Peyer's patch (tissue), 4 donors: ENCODE data around the gene GRIPAP1.

Experiments used
- POLR2A ChIP-seq, 2 donors: fragments of 450-650 bp; IDR thresholded peaks; one replicate each; pipeline ENCODE4 v1.5.1; 2017; ENCODE audit warnings: antibody characterized with exemption in 2 of 2, mild to moderate bottlenecking in 2 of 2, moderate library complexity in 2 of 2
- TF ChIP-seq, protein P1 (sequence below), 6 experiments: fragments of 450-650 bp in 4 of 6; fragments of 200-600 bp in 2 of 6; sonication (generic) in 1 of 6; IDR thresholded peaks; one replicate each; pipeline ENCODE4 v1.5.1; 2017 to 2019; ENCODE audit warnings: antibody characterized with exemption in 6 of 6, mild to moderate bottlenecking in 3 of 6, moderate library complexity in 1 of 6

DNA sequence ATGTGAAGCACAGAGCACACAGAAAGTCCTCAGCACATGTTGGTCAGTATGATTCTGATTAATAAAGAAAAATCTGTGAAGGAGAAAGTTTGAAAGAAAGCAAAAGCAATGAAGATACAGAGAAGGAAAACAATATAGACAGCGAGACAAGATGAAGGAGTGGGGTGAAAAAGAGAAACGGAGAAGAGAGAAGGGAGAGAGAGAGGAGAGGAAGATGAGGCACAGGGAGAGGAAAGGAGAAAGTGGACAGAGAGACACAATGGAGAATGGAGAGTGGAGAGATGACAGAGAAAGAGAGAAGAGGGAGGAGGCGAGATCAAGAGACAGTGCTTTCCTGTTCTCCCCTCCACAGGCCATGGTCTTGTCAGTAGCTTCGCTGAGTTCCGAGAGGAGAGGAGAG, 26.5 kb downstream of the GRIPAP1 start:
- TF ChIP-seq, protein P1, sequence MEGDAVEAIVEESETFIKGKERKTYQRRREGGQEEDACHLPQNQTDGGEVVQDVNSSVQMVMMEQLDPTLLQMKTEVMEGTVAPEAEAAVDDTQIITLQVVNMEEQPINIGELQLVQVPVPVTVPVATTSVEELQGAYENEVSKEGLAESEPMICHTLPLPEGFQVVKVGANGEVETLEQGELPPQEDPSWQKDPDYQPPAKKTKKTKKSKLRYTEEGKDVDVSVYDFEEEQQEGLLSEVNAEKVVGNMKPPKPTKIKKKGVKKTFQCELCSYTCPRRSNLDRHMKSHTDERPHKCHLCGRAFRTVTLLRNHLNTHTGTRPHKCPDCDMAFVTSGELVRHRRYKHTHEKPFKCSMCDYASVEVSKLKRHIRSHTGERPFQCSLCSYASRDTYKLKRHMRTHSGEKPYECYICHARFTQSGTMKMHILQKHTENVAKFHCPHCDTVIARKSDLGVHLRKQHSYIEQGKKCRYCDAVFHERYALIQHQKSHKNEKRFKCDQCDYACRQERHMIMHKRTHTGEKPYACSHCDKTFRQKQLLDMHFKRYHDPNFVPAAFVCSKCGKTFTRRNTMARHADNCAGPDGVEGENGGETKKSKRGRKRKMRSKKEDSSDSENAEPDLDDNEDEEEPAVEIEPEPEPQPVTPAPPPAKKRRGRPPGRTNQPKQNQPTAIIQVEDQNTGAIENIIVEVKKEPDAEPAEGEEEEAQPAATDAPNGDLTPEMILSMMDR (IDR thresholded peaks at IDR 0.05), result no peak
- no peak for TF ChIP-seq POLR2A (IDR thresholded peaks at IDR 0.05)
